GM23338 (cell line): ENCODE data around the gene ARHGEF16. TPM values are rescaled to one million over a fixed set of nuclear protein-coding genes. Genes with fewer than 3 reads are reported as not detected.

ENCODE experiments used
- ATAC-seq: fragments of 200-7000 bp; cut with Tn5 transposase; 3 replicates; pipeline ENCODE4 v1.9.1; 2020
- DNase-seq: peaks from one replicate; pipeline ENCODE4 v3.0.0-alpha.2; 2015; ENCODE audit warnings: low spot score
- H2AFZ ChIP-seq: fragments of 200-600 bp; sonication (generic); 2 replicates; pipeline ENCODE4 v1.8.0; 2016; ENCODE audit warnings: antibody characterized with exemption, mild to moderate bottlenecking, moderate library complexity
- H3F3A ChIP-seq: fragments of 200-600 bp; sonication (generic); replicated peaks from 2 replicates; pipeline ENCODE4 v1.8.0; 2017; ENCODE audit warnings: antibody characterized with exemption, mixed run types, low read depth
- H3K27ac ChIP-seq: fragments of 200-600 bp; sonication (generic); 2 replicates; pipeline ENCODE4 v1.6.1; 2016; ENCODE audit warnings: low read depth
- H3K27me3 ChIP-seq: fragments of 200-600 bp; sonication (generic); 2 replicates; pipeline ENCODE4 v1.8.0; 2016; ENCODE audit warnings: mild to moderate bottlenecking, mixed run types, moderate library complexity; ENCODE audit not compliant: insufficient read depth
- H3K36me3 ChIP-seq: fragments of 200-600 bp; sonication (generic); 2 replicates; pipeline ENCODE4 v1.8.0; 2016; ENCODE audit warnings: mild to moderate bottlenecking; ENCODE audit not compliant: insufficient read depth
- H3K4me1 ChIP-seq: fragments of 200-600 bp; sonication (generic); 2 replicates; pipeline ENCODE4 v1.8.0; 2016; ENCODE audit warnings: mild to moderate bottlenecking, moderate library complexity; ENCODE audit not compliant: insufficient read depth
- H3K4me2 ChIP-seq: fragments of 200-600 bp; sonication (generic); 2 replicates; pipeline ENCODE4 v1.7.1; 2017; ENCODE audit warnings: mixed run types
- H3K4me3 ChIP-seq: fragments of 200-600 bp; sonication (generic); 2 replicates; pipeline ENCODE4 v1.6.1; 2016; ENCODE audit warnings: mixed run types
- H3K79me2 ChIP-seq: fragments of 200-600 bp; sonication (generic); replicated peaks from 2 replicates; pipeline ENCODE4 v1.8.0; 2017; ENCODE audit warnings: mild to moderate bottlenecking; ENCODE audit not compliant: insufficient read depth
- H3K9me2 ChIP-seq: fragments of 200-600 bp; sonication (generic); 2 replicates; pipeline ENCODE4 v1.8.0; 2017; ENCODE audit not compliant: insufficient read depth
- H4K20me1 ChIP-seq: fragments of 200-600 bp; sonication (generic); replicated peaks from 2 replicates; pipeline ENCODE4 v1.8.0; 2017; ENCODE audit warnings: mild to moderate bottlenecking; ENCODE audit not compliant: insufficient read depth
- H3K27ac Mint-ChIP-seq: 2 replicates; pipeline ENCODE4 v1.8.0; 2020; ENCODE audit warnings: inconsistent platforms, mild to moderate bottlenecking, moderate library complexity, mixed read lengths
- H3K27me3 Mint-ChIP-seq: 3 replicates; pipeline ENCODE4 v1.8.0; 2022; ENCODE audit warnings: low read depth, mild to moderate bottlenecking, moderate library complexity, mixed read lengths, inconsistent platforms; ENCODE audit not compliant: insufficient read depth, poor library complexity
- H3K36me3 Mint-ChIP-seq: 3 replicates; pipeline ENCODE4 v1.8.0; 2021; ENCODE audit warnings: low read depth, mild to moderate bottlenecking, inconsistent platforms, moderate library complexity, mixed read lengths
- H3K4me1 Mint-ChIP-seq: 3 replicates; pipeline ENCODE4 v1.8.0; 2020; ENCODE audit warnings: mild to moderate bottlenecking, inconsistent platforms, mixed read lengths
- H3K4me3 Mint-ChIP-seq: 3 replicates; pipeline ENCODE4 v1.8.0; 2021; ENCODE audit warnings: moderate library complexity, mild to moderate bottlenecking, inconsistent platforms, mixed read lengths
- H3K9me3 Mint-ChIP-seq: 3 replicates; pipeline ENCODE4 v1.8.0; 2020; ENCODE audit warnings: moderate library complexity, mild to moderate bottlenecking, inconsistent platforms, mixed read lengths
- CREB1 ChIP-seq: fragments of 250-450 bp; sonication (Bioruptor Pico); IDR thresholded peaks from 2 replicates; pipeline ENCODE4 v1.5.0; 2020; ENCODE audit warnings: low read depth, mild to moderate bottlenecking, moderate library complexity
- ETS1 ChIP-seq: IDR thresholded peaks from 2 replicates; pipeline ENCODE4 v1.6.1; 2016; ENCODE audit warnings: antibody characterized with exemption
- JUNB ChIP-seq: IDR thresholded peaks from one replicate; pipeline ENCODE4 v1.6.1; 2016; ENCODE audit warnings: antibody characterized with exemption; ENCODE audit not compliant: unreplicated experiment
- NANOG ChIP-seq: IDR thresholded peaks from 2 replicates; pipeline ENCODE4 v1.6.1; 2016; ENCODE audit warnings: antibody characterized with exemption, borderline replicate concordance
- POLR2AphosphoS5 ChIP-seq: IDR thresholded peaks from 2 replicates; pipeline ENCODE4 v1.6.1; 2016; ENCODE audit warnings: antibody characterized with exemption, low read depth
- STAT1 ChIP-seq: IDR thresholded peaks from one replicate; pipeline ENCODE4 v1.6.1; 2016; ENCODE audit warnings: antibody characterized with exemption; ENCODE audit not compliant: unreplicated experiment
- ZNF331 ChIP-seq: fragments of 250-450 bp; sonication (Bioruptor Pico); IDR thresholded peaks from 2 replicates; pipeline ENCODE4 v1.5.0; 2020; ENCODE audit warnings: low read depth, mild to moderate bottlenecking, moderate library complexity
- polyA plus RNA-seq: library from polyadenylated mRNA; unstranded; fragments of >200 nt; fragmentation: Nextera tagmentation; extraction: Ambion mirVana; gene quantifications from 2 replicates; pipeline ENCODE4 v1.2.1, GENCODE V29; 2016
- total RNA-seq: library from RNA; depleted of rRNA; stranded (reverse); fragments of >200 nt; shearing (Covaris generic); gene quantifications from 2 replicates; pipeline ENCODE4 v1.2.3, GENCODE V29; 2014
- TF ChIP-seq, protein P1 (sequence below), 2 experiments: fragments of 200-600 bp in 1 of 2; sonication (generic) in 1 of 2; conservative IDR thresholded peaks; 2 replicates each; pipeline versions ENCODE4 v1.5.1 to v1.6.1; 2016 to 2017; ENCODE audit warnings: antibody characterized with exemption in 2 of 2, low read depth in 2 of 2, mild to moderate bottlenecking in 2 of 2, moderate library complexity in 1 of 2
- TF ChIP-seq, protein P2 (sequence below): fragments of 250-450 bp; sonication (Bioruptor Pico); IDR thresholded peaks from 2 replicates; pipeline ENCODE4 v1.5.0; 2020; ENCODE audit warnings: mild to moderate bottlenecking, moderate library complexity

Gene ARHGEF16
- total and polyA plus RNA-seq, 2 experiments from 2014 or later = 12.2 to 29.3 TPM

GRCh38 chr1:3459051-3459908 is 4.8 kb downstream of the ARHGEF16 start:
- H3K27me3 ChIP-seq = no peaks in the 10 kb centered on the region
- no peaks in the 10 kb centered on the region for H3K9me2 ChIP-seq
- no peak overlapping the region for H2AFZ ChIP-seq
- peaks cover 19% of the 10 kb centered on the region; the same call in 1 of the 2 replicates for H3K79me2 ChIP-seq
- H4K20me1 ChIP-seq = no peaks in the 10 kb centered on the region
- H3K4me3 ChIP-seq = no peak overlapping the region
- peaks cover 10% of the 10 kb centered on the region; the same call in 1 of the 2 replicates for H3K4me1 ChIP-seq
- ATAC-seq (no peak), DNase-seq (no peak)
- Mint-ChIP-seq H3K4me3 (no peak overlapping the region), H3K9me3 (no peaks in the 10 kb centered on the region; the same call in 2 of the 3 replicates), H3K27me3 (peaks cover 11% of the 10 kb centered on the region), H3K36me3 (peaks cover 6% of the 10 kb centered on the region; the same call in 1 of the 3 replicates), H3K4me1 (peaks cover 22% of the 10 kb centered on the region), H3K27ac (no peak overlapping the region)
- H3K4me2 ChIP-seq = no peak overlapping the region
- H3K27ac ChIP-seq = no peak overlapping the region
- no peak for TF ChIP-seq ETS1
- TF ChIP-seq NANOG = no peak
- TF ChIP-seq JUNB = no peak
- TF ChIP-seq, protein P1, sequence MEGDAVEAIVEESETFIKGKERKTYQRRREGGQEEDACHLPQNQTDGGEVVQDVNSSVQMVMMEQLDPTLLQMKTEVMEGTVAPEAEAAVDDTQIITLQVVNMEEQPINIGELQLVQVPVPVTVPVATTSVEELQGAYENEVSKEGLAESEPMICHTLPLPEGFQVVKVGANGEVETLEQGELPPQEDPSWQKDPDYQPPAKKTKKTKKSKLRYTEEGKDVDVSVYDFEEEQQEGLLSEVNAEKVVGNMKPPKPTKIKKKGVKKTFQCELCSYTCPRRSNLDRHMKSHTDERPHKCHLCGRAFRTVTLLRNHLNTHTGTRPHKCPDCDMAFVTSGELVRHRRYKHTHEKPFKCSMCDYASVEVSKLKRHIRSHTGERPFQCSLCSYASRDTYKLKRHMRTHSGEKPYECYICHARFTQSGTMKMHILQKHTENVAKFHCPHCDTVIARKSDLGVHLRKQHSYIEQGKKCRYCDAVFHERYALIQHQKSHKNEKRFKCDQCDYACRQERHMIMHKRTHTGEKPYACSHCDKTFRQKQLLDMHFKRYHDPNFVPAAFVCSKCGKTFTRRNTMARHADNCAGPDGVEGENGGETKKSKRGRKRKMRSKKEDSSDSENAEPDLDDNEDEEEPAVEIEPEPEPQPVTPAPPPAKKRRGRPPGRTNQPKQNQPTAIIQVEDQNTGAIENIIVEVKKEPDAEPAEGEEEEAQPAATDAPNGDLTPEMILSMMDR (conservative IDR thresholded peaks at IDR 0.05; ENCODE audit: low read depth in 2 of 2) = no peak
- no peak for TF ChIP-seq STAT1
- TF ChIP-seq ZNF331 = no peak
- no peak for TF ChIP-seq POLR2AphosphoS5
- TF ChIP-seq CREB1 (CRISPR knock-in tag) = no peak
- TF ChIP-seq, protein P2, sequence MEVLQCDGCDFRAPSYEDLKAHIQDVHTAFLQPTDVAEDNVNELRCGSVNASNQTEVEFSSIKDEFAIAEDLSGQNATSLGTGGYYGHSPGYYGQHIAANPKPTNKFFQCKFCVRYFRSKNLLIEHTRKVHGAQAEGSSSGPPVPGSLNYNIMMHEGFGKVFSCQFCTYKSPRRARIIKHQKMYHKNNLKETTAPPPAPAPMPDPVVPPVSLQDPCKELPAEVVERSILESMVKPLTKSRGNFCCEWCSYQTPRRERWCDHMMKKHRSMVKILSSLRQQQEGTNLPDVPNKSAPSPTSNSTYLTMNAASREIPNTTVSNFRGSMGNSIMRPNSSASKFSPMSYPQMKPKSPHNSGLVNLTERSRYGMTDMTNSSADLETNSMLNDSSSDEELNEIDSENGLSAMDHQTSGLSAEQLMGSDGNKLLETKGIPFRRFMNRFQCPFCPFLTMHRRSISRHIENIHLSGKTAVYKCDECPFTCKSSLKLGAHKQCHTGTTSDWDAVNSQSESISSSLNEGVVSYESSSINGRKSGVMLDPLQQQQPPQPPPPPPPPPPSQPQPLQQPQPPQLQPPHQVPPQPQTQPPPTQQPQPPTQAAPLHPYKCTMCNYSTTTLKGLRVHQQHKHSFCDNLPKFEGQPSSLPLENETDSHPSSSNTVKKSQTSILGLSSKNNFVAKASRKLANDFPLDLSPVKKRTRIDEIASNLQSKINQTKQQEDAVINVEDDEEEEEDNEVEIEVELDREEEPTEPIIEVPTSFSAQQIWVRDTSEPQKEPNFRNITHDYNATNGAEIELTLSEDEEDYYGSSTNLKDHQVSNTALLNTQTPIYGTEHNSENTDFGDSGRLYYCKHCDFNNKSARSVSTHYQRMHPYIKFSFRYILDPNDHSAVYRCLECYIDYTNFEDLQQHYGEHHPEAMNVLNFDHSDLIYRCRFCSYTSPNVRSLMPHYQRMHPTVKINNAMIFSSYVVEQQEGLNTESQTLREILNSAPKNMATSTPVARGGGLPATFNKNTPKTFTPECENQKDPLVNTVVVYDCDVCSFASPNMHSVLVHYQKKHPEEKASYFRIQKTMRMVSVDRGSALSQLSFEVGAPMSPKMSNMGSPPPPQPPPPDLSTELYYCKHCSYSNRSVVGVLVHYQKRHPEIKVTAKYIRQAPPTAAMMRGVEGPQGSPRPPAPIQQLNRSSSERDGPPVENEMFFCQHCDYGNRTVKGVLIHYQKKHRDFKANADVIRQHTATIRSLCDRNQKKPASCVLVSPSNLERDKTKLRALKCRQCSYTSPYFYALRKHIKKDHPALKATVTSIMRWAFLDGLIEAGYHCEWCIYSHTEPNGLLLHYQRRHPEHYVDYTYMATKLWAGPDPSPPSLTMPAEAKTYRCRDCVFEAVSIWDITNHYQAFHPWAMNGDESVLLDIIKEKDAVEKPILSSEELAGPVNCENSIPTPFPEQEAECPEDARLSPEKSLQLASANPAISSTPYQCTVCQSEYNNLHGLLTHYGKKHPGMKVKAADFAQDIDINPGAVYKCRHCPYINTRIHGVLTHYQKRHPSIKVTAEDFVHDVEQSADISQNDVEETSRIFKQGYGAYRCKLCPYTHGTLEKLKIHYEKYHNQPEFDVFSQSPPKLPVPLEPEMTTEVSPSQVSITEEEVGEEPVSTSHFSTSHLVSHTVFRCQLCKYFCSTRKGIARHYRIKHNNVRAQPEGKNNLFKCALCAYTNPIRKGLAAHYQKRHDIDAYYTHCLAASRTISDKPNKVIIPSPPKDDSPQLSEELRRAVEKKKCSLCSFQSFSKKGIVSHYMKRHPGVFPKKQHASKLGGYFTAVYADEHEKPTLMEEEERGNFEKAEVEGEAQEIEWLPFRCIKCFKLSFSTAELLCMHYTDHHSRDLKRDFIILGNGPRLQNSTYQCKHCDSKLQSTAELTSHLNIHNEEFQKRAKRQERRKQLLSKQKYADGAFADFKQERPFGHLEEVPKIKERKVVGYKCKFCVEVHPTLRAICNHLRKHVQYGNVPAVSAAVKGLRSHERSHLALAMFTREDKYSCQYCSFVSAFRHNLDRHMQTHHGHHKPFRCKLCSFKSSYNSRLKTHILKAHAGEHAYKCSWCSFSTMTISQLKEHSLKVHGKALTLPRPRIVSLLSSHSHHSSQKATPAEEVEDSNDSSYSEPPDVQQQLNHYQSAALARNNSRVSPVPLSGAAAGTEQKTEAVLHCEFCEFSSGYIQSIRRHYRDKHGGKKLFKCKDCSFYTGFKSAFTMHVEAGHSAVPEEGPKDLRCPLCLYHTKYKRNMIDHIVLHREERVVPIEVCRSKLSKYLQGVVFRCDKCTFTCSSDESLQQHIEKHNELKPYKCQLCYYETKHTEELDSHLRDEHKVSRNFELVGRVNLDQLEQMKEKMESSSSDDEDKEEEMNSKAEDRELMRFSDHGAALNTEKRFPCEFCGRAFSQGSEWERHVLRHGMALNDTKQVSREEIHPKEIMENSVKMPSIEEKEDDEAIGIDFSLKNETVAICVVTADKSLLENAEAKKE (CRISPR knock-in tag) = no peak
- no peaks in the 10 kb centered on the region for H3K36me3 ChIP-seq
- peaks cover 9% of the 10 kb centered on the region; the same call in 1 of the 2 replicates for H3F3A ChIP-seq
